ENCODE measurements around the gene SPRR3.

GRCh38 chr1:152959801-152960451 is 41.6 kb upstream of the SPRR3 start:
- TF ChIP-seq ZNF384 (IDR thresholded peaks at IDR 0.05) (no peak), HDGF (IDR thresholded peaks at IDR 0.05; ENCODE audit: borderline replicate concordance) (no peak), SUZ12 (IDR thresholded peaks at IDR 0.05) (no peak), L3MBTL2 (conservative IDR thresholded peaks at IDR 0.05) (no peak)
